SH-SY5Y (cell line): ENCODE results near the gene TSPAN4.

Experiments
- GATA2 ChIP-seq: IDR thresholded peaks from 2 replicates; pipeline ENCODE4 v1.6.1; 2011; ENCODE audit warnings: mild to moderate bottlenecking, low read depth, low read length
- GATA3 ChIP-seq: IDR thresholded peaks from 2 replicates; pipeline ENCODE4 v1.6.1; 2011; ENCODE audit warnings: low read depth, mild to moderate bottlenecking, low read length, moderate library complexity

The TSPAN4 gene

DNA sequence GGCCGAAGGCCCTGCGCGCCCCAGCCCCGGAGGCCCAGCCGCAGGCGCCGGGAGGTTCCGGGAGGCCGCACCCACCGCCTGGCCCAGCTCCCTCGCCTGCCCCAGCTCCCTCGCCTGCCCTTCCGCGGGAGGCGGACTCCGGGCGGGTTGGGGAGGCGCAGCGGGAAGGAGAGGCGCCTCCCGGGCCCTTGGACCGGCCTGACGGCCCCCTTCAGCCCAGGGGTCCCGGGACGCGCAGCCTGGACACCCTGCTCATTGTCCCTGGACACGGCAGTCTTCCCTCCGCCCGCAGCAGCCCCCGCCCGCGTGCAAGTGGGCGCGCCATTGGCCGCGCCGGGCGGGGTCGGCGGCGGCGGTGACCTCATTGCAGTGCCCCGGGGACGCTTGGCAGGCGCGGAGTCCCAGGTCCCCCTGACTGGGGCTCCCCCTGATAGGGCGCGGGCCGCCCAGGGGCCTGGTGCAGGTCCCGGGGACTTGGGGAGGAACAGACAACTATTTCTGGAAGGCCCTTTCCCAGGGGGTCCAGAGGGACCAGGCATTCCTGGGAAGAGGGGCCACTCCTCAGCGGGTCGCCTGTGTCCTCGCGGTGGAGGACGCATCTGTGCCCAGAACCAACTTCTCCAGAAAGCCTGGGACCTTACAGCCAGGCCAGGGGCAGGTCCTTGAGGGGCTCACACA, 9.4 kb upstream of the TSPAN4 start:
- TF ChIP-seq GATA3 (no peak), GATA2 (no peak)

GRCh38 chr11:833849-834311, 8.8 kb upstream of the TSPAN4 start:
- TF ChIP-seq GATA3 = no peak
- no peak for TF ChIP-seq GATA2

DNA sequence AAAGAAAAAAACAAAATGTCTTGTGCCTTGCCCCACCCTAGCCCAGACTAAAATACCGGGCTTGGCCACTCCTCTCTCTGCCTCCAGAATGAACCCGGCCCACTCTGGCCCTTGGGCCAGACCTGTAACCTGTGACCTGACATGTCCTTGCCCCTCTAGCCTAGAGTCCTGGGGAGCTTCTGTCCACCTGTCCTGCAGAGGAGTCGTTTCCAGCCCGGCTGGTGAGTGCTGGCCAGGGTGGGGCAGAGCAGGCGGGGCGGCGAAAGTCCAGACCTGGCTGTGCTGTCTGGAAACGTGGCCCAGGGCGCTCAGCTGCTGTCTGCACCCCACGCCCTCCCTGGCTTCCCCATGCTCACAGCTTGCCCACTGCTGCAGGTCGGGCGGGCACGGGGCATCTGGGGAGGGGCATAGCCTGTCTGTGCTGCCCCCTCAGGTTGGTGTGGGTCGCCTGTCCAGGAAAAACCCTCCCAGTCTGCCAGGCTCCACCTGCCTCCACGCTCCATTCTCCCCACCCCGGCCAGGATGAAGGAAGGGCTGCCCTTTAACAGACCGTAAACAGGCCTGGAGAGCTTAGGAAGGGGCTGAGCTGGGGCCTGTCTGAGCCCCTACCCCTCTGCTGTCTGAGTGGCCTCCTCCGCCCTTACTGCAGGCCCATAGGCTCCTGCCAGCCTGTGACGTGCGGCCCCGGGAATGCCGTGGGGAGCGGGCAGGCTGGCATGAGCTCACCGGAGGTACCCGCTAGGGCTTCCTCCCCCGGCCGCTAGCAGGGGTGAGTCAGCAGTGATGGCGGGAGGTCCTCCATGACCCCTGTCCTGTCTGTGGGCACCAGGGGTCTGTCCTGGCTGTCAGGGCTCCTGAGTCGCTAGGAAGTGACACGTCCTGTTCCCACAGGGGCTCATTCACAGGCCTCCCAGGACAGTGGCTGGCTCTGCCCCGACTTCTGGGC, 8.0 kb upstream of the TSPAN4 start:
- TF ChIP-seq GATA3 (no peak), GATA2 (no peak)

DNA sequence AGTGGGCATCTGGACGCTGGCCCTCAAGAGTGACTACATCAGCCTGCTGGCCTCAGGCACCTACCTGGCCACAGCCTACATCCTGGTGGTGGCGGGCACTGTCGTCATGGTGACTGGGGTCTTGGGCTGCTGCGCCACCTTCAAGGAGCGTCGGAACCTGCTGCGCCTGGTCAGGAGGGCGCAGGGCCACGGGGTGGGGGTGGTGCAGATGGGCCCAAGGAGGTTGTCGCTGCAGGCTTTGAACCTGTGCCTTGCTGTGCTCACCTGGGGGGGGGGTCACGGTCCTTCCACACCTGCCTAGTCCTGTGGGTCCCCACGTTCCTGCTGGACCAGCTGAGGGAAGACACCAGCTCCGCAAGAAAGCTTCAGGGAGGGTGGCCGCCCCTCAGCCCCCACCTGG, 6.4 kb upstream of the TSPAN4 start:
- TF ChIP-seq GATA2 (no peak), GATA3 (no peak)

- TF ChIP-seq GATA3 (no peak), GATA2 (no peak)
Observed at GRCh38 chr11:836700-837099, 6.0 kb upstream of the TSPAN4 start.

DNA sequence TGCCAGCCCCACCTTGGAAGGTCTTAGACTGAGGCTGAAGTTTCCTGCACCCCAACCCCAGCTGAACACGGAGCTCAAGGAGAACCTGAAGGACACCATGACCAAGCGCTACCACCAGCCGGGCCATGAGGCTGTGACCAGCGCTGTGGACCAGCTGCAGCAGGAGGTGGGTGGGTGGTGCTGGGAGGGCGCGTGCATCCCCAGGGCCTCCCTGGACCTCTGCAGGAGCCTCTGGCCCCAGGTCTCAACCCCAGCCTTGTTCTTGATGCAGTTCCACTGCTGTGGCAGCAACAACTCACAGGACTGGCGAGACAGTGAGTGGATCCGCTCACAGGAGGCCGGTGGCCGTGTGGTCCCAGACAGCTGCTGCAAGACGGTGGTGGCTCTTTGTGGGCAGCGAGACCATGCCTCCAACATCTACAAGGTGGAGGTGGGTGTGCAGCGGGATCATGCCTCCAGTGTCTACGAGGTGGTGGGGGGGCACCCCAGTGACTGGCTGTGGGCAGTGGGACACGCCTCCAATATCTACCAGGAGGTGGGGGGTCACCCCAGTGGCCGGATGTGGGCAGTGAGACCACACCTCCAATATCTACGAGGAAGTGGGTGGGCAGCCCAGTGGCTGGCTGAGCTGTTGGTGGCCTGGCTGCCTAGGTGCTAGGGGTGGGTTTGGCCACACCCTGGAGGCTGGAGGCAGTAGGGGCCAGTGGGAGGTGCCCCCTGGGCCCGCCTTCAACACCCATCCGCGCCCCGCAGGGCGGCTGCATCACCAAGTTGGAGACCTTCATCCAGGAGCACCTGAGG, 5.3 kb upstream of the TSPAN4 start:
- no peak for TF ChIP-seq GATA2

DNA sequence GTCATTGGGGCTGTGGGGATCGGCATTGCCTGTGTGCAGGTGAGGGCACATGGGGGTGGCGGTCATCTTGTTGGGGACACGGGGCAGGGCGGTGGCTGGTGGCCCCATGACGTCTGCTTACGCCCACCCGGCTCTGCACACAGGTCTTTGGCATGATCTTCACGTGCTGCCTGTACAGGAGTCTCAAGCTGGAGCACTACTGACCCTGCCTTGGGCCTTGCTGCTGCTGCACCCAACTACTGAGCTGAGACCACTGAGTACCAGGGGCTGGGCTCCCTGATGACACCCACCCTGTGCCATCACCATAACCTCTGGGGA, 4.7 kb upstream of the TSPAN4 start:
- TF ChIP-seq GATA3 (no peak), GATA2 (no peak)

- TF ChIP-seq GATA3 (no peak), GATA2 (no peak)
Observed at GRCh38 chr11:838441-839279, 4.0 kb upstream of the TSPAN4 start.

GRCh38 chr11:839280-839623, 3.4 kb upstream of the TSPAN4 start:
- TF ChIP-seq GATA2 = no peak
- TF ChIP-seq GATA3 = no peak

GRCh38 chr11:839875-840617, 2.6 kb upstream of the TSPAN4 start:
- no peak for TF ChIP-seq GATA2
- no peak for TF ChIP-seq GATA3

- no peak for TF ChIP-seq GATA3
- no peak for TF ChIP-seq GATA2
Observed at GRCh38 chr11:841981-842369, 677 bp upstream of the TSPAN4 start.

- TF ChIP-seq GATA3 = no peak
- TF ChIP-seq GATA2 = no peak
Observed at GRCh38 chr11:843086-843734, 558 bp downstream of the TSPAN4 start.
